ENCODE results near the gene BTNL2.
"Not testable (repeated sequence)": the region's sequence is repeated elsewhere in the genome, so short reads cannot be mapped to it uniquely, and the experiment has no call there.

Gene BTNL2

GRCh38 chr6:32369660-32370059, 37.3 kb downstream of the BTNL2 start:
- H3K27ac Mint-ChIP-seq, result no peak overlapping the region
- no peak overlapping the region for H3K4me3 Mint-ChIP-seq
- DNase-seq (ENCODE audit: low spot score), result peak; percentile 44
- peaks cover 9% of the 10 kb centered on the region for H3K4me1 Mint-ChIP-seq (ENCODE audit: low read depth)
- H3K36me3 Mint-ChIP-seq (ENCODE audit: low read depth), result no peaks in the 10 kb centered on the region
- no peaks in the 10 kb centered on the region for H3K9me3 Mint-ChIP-seq
- H3K27me3 Mint-ChIP-seq (ENCODE audit: low read depth), result peaks cover 9% of the 10 kb centered on the region

- H3K27me3 Mint-ChIP-seq (ENCODE audit: low read depth), result peaks cover 16% of the 10 kb centered on the region
- no peak for DNase-seq (ENCODE audit: low spot score)
- H3K4me3 Mint-ChIP-seq, result no peak overlapping the region
- no peak overlapping the region for H3K27ac Mint-ChIP-seq
- peaks cover 18% of the 10 kb centered on the region for H3K4me1 Mint-ChIP-seq (ENCODE audit: low read depth)
- H3K36me3 Mint-ChIP-seq (ENCODE audit: low read depth), result no peaks in the 10 kb centered on the region
- no peaks in the 10 kb centered on the region for H3K9me3 Mint-ChIP-seq
Measured at GRCh38 chr6:32367644-32368043, 39.3 kb downstream of the BTNL2 start.

- not testable (repeated sequence) for H3K4me3 Mint-ChIP-seq; H3K27ac Mint-ChIP-seq; H3K36me3 Mint-ChIP-seq (ENCODE audit: low read depth); DNase-seq (ENCODE audit: low spot score); H3K9me3 Mint-ChIP-seq; H3K4me1 Mint-ChIP-seq (ENCODE audit: low read depth)
- H3K27me3 Mint-ChIP-seq (ENCODE audit: low read depth), result peaks cover 15% of the 10 kb centered on the region
Measured at GRCh38 chr6:32359225-32359624, 47.8 kb downstream of the BTNL2 start.

- H3K27me3 Mint-ChIP-seq (ENCODE audit: low read depth), result peaks cover 17% of the 10 kb centered on the region
- H3K36me3 Mint-ChIP-seq (ENCODE audit: low read depth); H3K4me3 Mint-ChIP-seq; H3K9me3 Mint-ChIP-seq; H3K27ac Mint-ChIP-seq; DNase-seq (ENCODE audit: low spot score); H3K4me1 Mint-ChIP-seq (ENCODE audit: low read depth): not testable (repeated sequence)
Measured at GRCh38 chr6:32358548-32358947, 48.4 kb downstream of the BTNL2 start.

GRCh38 chr6:32355018-32355417, 52.0 kb downstream of the BTNL2 start:
- Mint-ChIP-seq H3K4me1 (ENCODE audit: low read depth) (peaks cover 8% of the 10 kb centered on the region), H3K27ac (no peak overlapping the region), H3K9me3 (no peaks in the 10 kb centered on the region), H3K27me3 (ENCODE audit: low read depth) (peaks cover 21% of the 10 kb centered on the region), H3K36me3 (ENCODE audit: low read depth) (no peaks in the 10 kb centered on the region), H3K4me3 (no peak overlapping the region)
- DNase-seq (ENCODE audit: low spot score), result peak; percentile 32

- Mint-ChIP-seq H3K27me3 (ENCODE audit: low read depth) (peaks cover 30% of the 10 kb centered on the region), H3K27ac (no peak overlapping the region), H3K36me3 (ENCODE audit: low read depth) (no peaks in the 10 kb centered on the region), H3K4me3 (no peak overlapping the region), H3K4me1 (ENCODE audit: low read depth) (peaks cover 8% of the 10 kb centered on the region), H3K9me3 (no peaks in the 10 kb centered on the region)
- no peak for DNase-seq (ENCODE audit: low spot score)
Measured at GRCh38 chr6:32353348-32353747, 53.6 kb downstream of the BTNL2 start.

Measured in T-helper 2 cell treated with Interferon-gamma antibody and Interleukin-4, amounts not matched to agents 5 μg/mL and 100 μg/mL, for 36 hours (primary cell).